ENCODE measurements around the gene DGKZ. TPM values are rescaled to one million over a fixed set of nuclear protein-coding genes. Genes with fewer than 3 reads are reported as not detected.
"Not testable (repeated sequence)": the region's sequence is repeated elsewhere in the genome, so short reads cannot be mapped to it uniquely, and the experiment has no call there.

The DGKZ gene
- total RNA-seq: 103 and 129 TPM in 2 replicates
- 53.9 TPM for polyA plus RNA-seq (2012)

GRCh38 chr11:46346886-46347636 is at the start of gene DGKZ:
DGKZ (plus strand) TSS chr11:46347463; CDS start chr11:46347660, 197 bp downstream.
- peak; percentile 81 for DNase-seq (ENCODE audit: low read depth)

- peak; percentile 37 for DNase-seq (ENCODE audit: low read depth)
These were observed 48.4 kb upstream of the DGKZ start for GRCh38 chr11:46298699-46299433.

GRCh38 chr11:46299451-46299961 is 47.8 kb upstream of the DGKZ start:
- DNase-seq (ENCODE audit: low read depth): no peak

GRCh38 chr11:46300270-46300669 is 47.0 kb upstream of the DGKZ start:
- no peak for DNase-seq (ENCODE audit: low read depth)

GRCh38 chr11:46302866-46303265 is 44.4 kb upstream of the DGKZ start:
- DNase-seq (ENCODE audit: low read depth): no peak

GRCh38 chr11:46304036-46304435 is 43.2 kb upstream of the DGKZ start:
- not testable (repeated sequence) for DNase-seq (ENCODE audit: low read depth)

- peak; percentile 36 for DNase-seq (ENCODE audit: low read depth)
These were observed 42.6 kb upstream of the DGKZ start for GRCh38 chr11:46304605-46305179.

GRCh38 chr11:46305295-46305694 is 42.0 kb upstream of the DGKZ start:
- no peak for DNase-seq (ENCODE audit: low read depth)

- no peak for DNase-seq (ENCODE audit: low read depth)
These were observed 40.9 kb upstream of the DGKZ start for GRCh38 chr11:46306296-46306853.

GRCh38 chr11:46307369-46307768 is 39.9 kb upstream of the DGKZ start:
- no peak for DNase-seq (ENCODE audit: low read depth)

- DNase-seq (ENCODE audit: low read depth): no peak
These were observed 39.4 kb upstream of the DGKZ start for GRCh38 chr11:46307785-46308341.

- DNase-seq (ENCODE audit: low read depth): peak; percentile 69
These were observed 38.4 kb upstream of the DGKZ start for GRCh38 chr11:46308631-46309419.

- no peak for DNase-seq (ENCODE audit: low read depth)
These were observed 37.4 kb upstream of the DGKZ start for GRCh38 chr11:46309814-46310259.

- peak; percentile 77 for DNase-seq (ENCODE audit: low read depth)
These were observed 32.1 kb upstream of the DGKZ start for GRCh38 chr11:46315033-46315738.

- no peak for DNase-seq (ENCODE audit: low read depth)
These were observed 31.3 kb upstream of the DGKZ start for GRCh38 chr11:46315783-46316563.

GRCh38 chr11:46319074-46319453 is 28.2 kb upstream of the DGKZ start:
- no peak for DNase-seq (ENCODE audit: low read depth)

GRCh38 chr11:46321757-46322156 is 25.5 kb upstream of the DGKZ start:
- no peak for DNase-seq (ENCODE audit: low read depth)

GRCh38 chr11:46322759-46323158 is 24.5 kb upstream of the DGKZ start:
- DNase-seq (ENCODE audit: low read depth): no peak

GRCh38 chr11:46326813-46327416 is 20.3 kb upstream of the DGKZ start:
- no peak for DNase-seq (ENCODE audit: low read depth)

All from myocyte (in vitro differentiated cells).